ENCODE results near the gene CEP41.

CEP41 gene

DNA sequence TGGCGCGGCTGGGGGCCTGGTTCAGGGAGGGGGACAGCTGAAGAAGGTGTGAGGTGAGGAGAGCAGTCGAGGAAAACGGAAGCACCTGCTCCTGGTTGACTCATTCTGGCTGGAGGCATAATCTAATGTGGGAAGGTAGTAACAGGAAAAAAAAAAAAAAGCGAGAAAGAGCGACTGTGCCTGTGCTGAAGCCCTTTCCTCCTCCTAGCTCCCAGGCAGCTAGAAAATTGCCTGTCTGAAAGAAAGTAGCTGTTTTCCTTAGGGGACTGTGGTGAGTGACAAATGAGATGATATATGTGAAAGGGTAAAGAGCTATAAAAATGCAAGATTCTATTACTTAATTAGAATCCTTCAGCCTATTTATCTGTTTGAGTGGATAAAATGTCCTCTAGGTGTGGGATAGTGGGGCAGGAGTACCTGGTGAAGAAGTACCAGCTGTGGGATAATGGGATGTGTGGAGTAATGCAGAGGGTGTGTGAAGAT, 46.2 kb upstream of the CEP41 start:
- TF ChIP-seq POLR2A (IDR thresholded peaks at IDR 0.05; ENCODE audit: extremely low read depth, insufficient read length) (no peak), CTCF (IDR thresholded peaks at IDR 0.05; ENCODE audit: low read depth, low read length) (no peak), MYC (IDR thresholded peaks at IDR 0.05; ENCODE audit: low read depth, low read length) (no peak)
- TF ChIP-seq, protein P1, sequence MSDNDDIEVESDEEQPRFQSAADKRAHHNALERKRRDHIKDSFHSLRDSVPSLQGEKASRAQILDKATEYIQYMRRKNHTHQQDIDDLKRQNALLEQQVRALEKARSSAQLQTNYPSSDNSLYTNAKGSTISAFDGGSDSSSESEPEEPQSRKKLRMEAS (IDR thresholded peaks at IDR 0.05; ENCODE audit: low read depth, low read length): no peak
- peak overlapping the region; percentile 74 for H3K4me3 ChIP-seq (ENCODE audit: low read depth, low read length)
- no peak for DNase-seq (ENCODE audit: low read depth)

GRCh38 chr7:130486114-130486953, 45.5 kb upstream of the CEP41 start:
- no peak for TF ChIP-seq POLR2A (IDR thresholded peaks at IDR 0.05; ENCODE audit: extremely low read depth, insufficient read length)
- TF ChIP-seq MYC (IDR thresholded peaks at IDR 0.05; ENCODE audit: low read depth, low read length): peak; percentile 51
- peak; percentile 76 for TF ChIP-seq CTCF (IDR thresholded peaks at IDR 0.05; ENCODE audit: low read depth, low read length)
- DNase-seq (ENCODE audit: low read depth): peak; percentile 95
- peak overlapping the region; percentile 74 for H3K4me3 ChIP-seq (ENCODE audit: low read depth, low read length)

- TF ChIP-seq MYC (IDR thresholded peaks at IDR 0.05; ENCODE audit: low read depth, low read length): no peak
- TF ChIP-seq CTCF (IDR thresholded peaks at IDR 0.05; ENCODE audit: low read depth, low read length): no peak
- TF ChIP-seq, protein P1 (IDR thresholded peaks at IDR 0.05; ENCODE audit: low read depth, low read length): no peak
- TF ChIP-seq POLR2A (IDR thresholded peaks at IDR 0.05; ENCODE audit: extremely low read depth, insufficient read length): no peak
- H3K4me3 ChIP-seq (ENCODE audit: low read depth, low read length): no peak overlapping the region
- no peak for DNase-seq (ENCODE audit: low read depth)
These were observed 44.9 kb upstream of the CEP41 start for GRCh38 chr7:130485734-130486113.

- TF ChIP-seq MYC (IDR thresholded peaks at IDR 0.05; ENCODE audit: low read depth, low read length) (no peak), CTCF (IDR thresholded peaks at IDR 0.05; ENCODE audit: low read depth, low read length) (no peak), POLR2A (IDR thresholded peaks at IDR 0.05; ENCODE audit: extremely low read depth, insufficient read length) (no peak)
- TF ChIP-seq, protein P1 (IDR thresholded peaks at IDR 0.05; ENCODE audit: low read depth, low read length): no peak
- DNase-seq (ENCODE audit: low read depth): no peak
- H3K4me3 ChIP-seq (ENCODE audit: low read depth, low read length): no peak overlapping the region
These were observed 42.2 kb upstream of the CEP41 start for GRCh38 chr7:130483031-130483430.

GRCh38 chr7:130481898-130482297, 41.1 kb upstream of the CEP41 start:
- TF ChIP-seq CTCF (IDR thresholded peaks at IDR 0.05; ENCODE audit: low read depth, low read length) (no peak), POLR2A (IDR thresholded peaks at IDR 0.05; ENCODE audit: extremely low read depth, insufficient read length) (no peak), MYC (IDR thresholded peaks at IDR 0.05; ENCODE audit: low read depth, low read length) (no peak)
- TF ChIP-seq, protein P1 (IDR thresholded peaks at IDR 0.05; ENCODE audit: low read depth, low read length): no peak

More at GRCh38 chr7:130481898-130482297, 41.1 kb upstream of the CEP41 start:
- no peak overlapping the region for H3K4me3 ChIP-seq (ENCODE audit: low read depth, low read length)
- DNase-seq (ENCODE audit: low read depth): no peak
